Tibial nerve (tissue), 4 donors: ENCODE data around the gene PCDHGA4.

Source experiments
- CTCF ChIP-seq, 5 experiments: fragments of 200-600 bp in 3 of 5; fragments of 450-650 bp in 2 of 5; sonication (generic) in 3 of 5; IDR thresholded peaks; one replicate each; pipeline ENCODE4 v1.5.1; 2016 to 2019; ENCODE audit warnings: antibody characterized with exemption in 5 of 5, mild to moderate bottlenecking in 3 of 5, moderate library complexity in 2 of 5
- EP300 ChIP-seq, 2 donors: sonication (generic); formaldehyde crosslinking; IDR thresholded peaks; one replicate each; pipeline ENCODE4 v1.6.1; 2017; ENCODE audit warnings: antibody characterized with exemption in 2 of 2, mild to moderate bottlenecking in 1 of 2

GRCh38 chr5:141403387-141403786 is 48.6 kb downstream of the PCDHGA4 start:
- TF ChIP-seq EP300 (IDR thresholded peaks at IDR 0.05) = no peak
- no peak for TF ChIP-seq CTCF (IDR thresholded peaks at IDR 0.05)
